GM12878 (cell line): ENCODE data around the gene BPGM. TPM values are rescaled to one million over a fixed set of nuclear protein-coding genes. Genes with fewer than 3 reads are reported as not detected.

Experiments used
- ATAC-seq: fragments of 200-7000 bp; cut with Tn5 transposase; 3 replicates; pipeline ENCODE4 v1.9.1; 2020; ENCODE audit warnings: mild to moderate bottlenecking, moderate library complexity
- BruUV-seq: library from RNA; stranded (reverse); fragments of 400-500 nt; replicated peaks from 2 replicates; lab custom pipeline; 2021; lab: Mats Ljungman, UMichigan
- CTCF ChIA-PET: fragments of 300-600 bp; sonication (Branson Sonifier 250); formaldehyde crosslinking; extraction: SDS; loops from one replicate; lab custom pipeline; 2021; ENCODE audit warnings: inconsistent platforms; lab: Yijun Ruan, JAX
- POLR2A ChIA-PET: fragments of 350-600 bp; formaldehyde crosslinking; extraction: SDS; loops from one replicate; lab custom pipeline; 2021; ENCODE audit warnings: inconsistent platforms; lab: Charles Lee
- RAD21 ChIA-PET: fragments of 300-600 bp; sonication (Branson Sonifier 250); formaldehyde crosslinking; loops from one replicate; lab custom pipeline; 2023; ENCODE audit warnings: antibody characterized with exemption; ENCODE audit not compliant: unreplicated experiment; lab: Charles Lee
- SMC1A ChIA-PET: fragments of 300-600 bp; sonication (Branson Sonifier 250); formaldehyde crosslinking; loops from one replicate; lab custom pipeline; 2023; ENCODE audit not compliant: unreplicated experiment, uncharacterized antibody; lab: Charles Lee
- DNase-seq: peaks from one replicate; pipeline ENCODE4 v3.0.0-alpha.2; 2011; ENCODE audit warnings: low read depth, low spot score
- FAIRE-seq: peaks from 3 replicates; lab custom pipeline; 2011; peaks lifted over from hg19 to GRCh38; lab: Jason Lieb, UNC
- H2AFZ ChIP-seq: 2 replicates; pipeline ENCODE4 v1.6.0; 2011; ENCODE audit warnings: low read depth, low read length, control low read depth; ENCODE audit not compliant: control insufficient read depth
- H3K27ac ChIP-seq: 2 replicates; pipeline ENCODE4 v1.5.1; 2011; ENCODE audit warnings: control low read depth; ENCODE audit not compliant: control insufficient read depth, insufficient read depth
- H3K27me3 ChIP-seq, 2 experiments: replicated peaks in 1 of 2; 2 replicates each; pipeline versions ENCODE4 v1.6.0 to v1.6.1; 2011; ENCODE audit warnings: low read length in 1 of 2; ENCODE audit not compliant: control insufficient read depth in 2 of 2, insufficient read depth in 2 of 2
- H3K36me3 ChIP-seq, 2 experiments: 2 replicates each; pipeline ENCODE4 v1.5.1; 2011; ENCODE audit warnings: low read length in 1 of 2; ENCODE audit not compliant: control insufficient read depth in 2 of 2, insufficient read depth in 2 of 2
- H3K4me1 ChIP-seq: 2 replicates; pipeline ENCODE4 v1.6.1; 2011; ENCODE audit warnings: mild to moderate bottlenecking, low read length, moderate library complexity, mixed read lengths; ENCODE audit not compliant: control insufficient read depth, insufficient read depth
- H3K4me2 ChIP-seq: 2 replicates; pipeline ENCODE4 v1.6.0; 2011; ENCODE audit warnings: control low read depth; ENCODE audit not compliant: control insufficient read depth, insufficient read depth
- H3K4me3 ChIP-seq: fragments of 200-600 bp; sonication (generic); 2 replicates; pipeline ENCODE4 v1.5.1; 2016
- H3K79me2 ChIP-seq: 2 replicates; pipeline ENCODE4 v1.6.0; 2011; ENCODE audit warnings: low read length; ENCODE audit not compliant: control insufficient read depth, insufficient read depth
- H3K9ac ChIP-seq: 2 replicates; pipeline ENCODE4 v1.8.0; 2011; ENCODE audit warnings: low read length, control low read depth, mixed read lengths; ENCODE audit not compliant: control insufficient read depth, insufficient read depth
- H3K9me3 ChIP-seq: replicated peaks from 3 replicates; pipeline ENCODE4 v1.5.1; 2011; ENCODE audit warnings: mild to moderate bottlenecking, low read length; ENCODE audit not compliant: control insufficient read depth, insufficient read depth
- H4K20me1 ChIP-seq: 2 replicates; pipeline ENCODE4 v1.6.0; 2011; ENCODE audit not compliant: control insufficient read depth, insufficient read depth
- ASH2L ChIP-seq: fragments of 300-600, 200-600 bp; sonication (generic); IDR thresholded peaks from 2 replicates; pipeline ENCODE4 v1.6.1; 2017; ENCODE audit warnings: low read depth, mild to moderate bottlenecking, borderline replicate concordance
- BCL11A ChIP-seq: IDR thresholded peaks from 2 replicates; pipeline ENCODE4 v1.6.1; 2011; ENCODE audit warnings: low read depth, low read length
- BHLHE40 ChIP-seq, 2 experiments: fragments of 450-650 bp in 1 of 2; IDR thresholded peaks; 2 replicates each; pipeline ENCODE4 v1.6.1; 2011 to 2017; ENCODE audit warnings: low read depth in 2 of 2, borderline replicate concordance in 1 of 2, improper control_type of control experiment in 1 of 2, low read length in 1 of 2, mild to moderate bottlenecking in 1 of 2
- CHD2 ChIP-seq: IDR thresholded peaks from 2 replicates; pipeline ENCODE4 v1.6.1; 2011; ENCODE audit warnings: low read depth, low read length, improper control_type of control experiment, borderline replicate concordance
- CHD4 ChIP-seq: fragments of 200-600 bp; sonication (generic); IDR thresholded peaks from 2 replicates; pipeline ENCODE4 v1.6.1; 2016; ENCODE audit warnings: mild to moderate bottlenecking
- EED ChIP-seq: sonication (generic); IDR thresholded peaks from 2 replicates; pipeline ENCODE4 v1.6.1; 2016; ENCODE audit warnings: antibody characterized with exemption, low read depth
- EP300 ChIP-seq, 2 experiments: fragments of 150-350 bp in 1 of 2; IDR thresholded peaks; 2 replicates each; pipeline ENCODE4 v1.6.1; 2011 to 2012; ENCODE audit warnings: low read depth in 2 of 2, low read length in 2 of 2, borderline replicate concordance in 1 of 2, improper control_type of control experiment in 1 of 2, inconsistent platforms in 1 of 2; ENCODE audit not compliant: control insufficient read depth in 1 of 2
- HDGF ChIP-seq: fragments of 450-650 bp; IDR thresholded peaks from 2 replicates; pipeline ENCODE4 v1.6.1; 2016; ENCODE audit warnings: antibody characterized with exemption
- IKZF2 ChIP-seq, 2 experiments: fragments of 450-650 bp; IDR thresholded peaks; 2 replicates each; pipeline ENCODE4 v1.6.1; 2017; ENCODE audit warnings: mild to moderate bottlenecking in 2 of 2, moderate library complexity in 2 of 2
- MTA3 ChIP-seq: IDR thresholded peaks from 2 replicates; pipeline ENCODE4 v1.6.1; 2012; ENCODE audit warnings: low read length, inconsistent platforms, borderline replicate concordance
- SREBF1 ChIP-seq: IDR thresholded peaks from 2 replicates; pipeline ENCODE4 v1.6.1; 2012; ENCODE audit warnings: mild to moderate bottlenecking, low read length
- TBL1XR1 ChIP-seq: IDR thresholded peaks from 2 replicates; pipeline ENCODE4 v1.6.1; 2012; ENCODE audit warnings: low read depth, low read length, improper control_type of control experiment
- WRNIP1 ChIP-seq: IDR thresholded peaks from 2 replicates; pipeline ENCODE4 v1.6.1; 2011; ENCODE audit warnings: low read depth, low read length, improper control_type of control experiment, borderline replicate concordance
- ZNF24 ChIP-seq: fragments of 450-650 bp; IDR thresholded peaks from 2 replicates; pipeline ENCODE4 v1.6.1; 2017; ENCODE audit warnings: antibody characterized with exemption, mild to moderate bottlenecking
- ZSCAN29 ChIP-seq: fragments of 450-650 bp; IDR thresholded peaks from 2 replicates; pipeline ENCODE4 v1.6.1; 2017; ENCODE audit warnings: mild to moderate bottlenecking, moderate library complexity
- ZZZ3 ChIP-seq: IDR thresholded peaks from 2 replicates; pipeline ENCODE4 v1.6.1; 2011; ENCODE audit warnings: low read depth; ENCODE audit not compliant: control insufficient read depth, insufficient read length
- WGBS: methylation state at CpG from one replicate; pipeline ENCODE4 v1.1.6; 2016; ENCODE audit warnings: low lambda C conversion rate; ENCODE audit not compliant: insufficient replicate concordance, insufficient coverage; ENCODE audit errors: missing lambda C conversion rate; 5-methylcytosine and 5-hydroxymethylcytosine counted together
- in situ Hi-C: fragments of 300-500 bp; cut with MboI; formaldehyde crosslinking; loops from 9 replicates; pipeline ENCODE4 v1.14.3; 2018; ENCODE audit warnings: mixed read lengths
- intact Hi-C: fragments of 100-400 bp; cut with micrococcal nuclease; formaldehyde crosslinking; loops from one replicate; pipeline ENCODE4 v1.14.2; 2022; ENCODE audit not compliant: unreplicated experiment
- polyA plus RNA-seq, 11 experiments: library from polyadenylated mRNA; depleted of rRNA in 4 of 11; unstranded in 6 of 11; stranded (reverse) in 5 of 11; fragments of >200 nt; fragmentation: Nextera tagmentation in 4 of 11; fragmentation: Illumina TruSeq in 1 of 11; extraction: Ambion mirVana in 4 of 11; extraction: Trizol in 1 of 11; gene quantifications; 1 replicate in 1 of 11; 2 replicates in 10 of 11; pipeline versions ENCODE4 v1.2.1 to v1.2.3, GENCODE V29; 2011 to 2016; ENCODE audit warnings: inconsistent platforms in 2 of 11, missing spikeins in 2 of 11, low read depth in 1 of 11
- total RNA-seq, 4 experiments: library from RNA; depleted of rRNA in 3 of 4; stranded (reverse); fragments of >200 nt in 3 of 4; fragmentation: Illumina TruSeq in 1 of 4; extraction: Trizol in 1 of 4; gene quantifications; 2 replicates each; pipeline versions ENCODE4 v1.2.1 to v1.2.3, GENCODE V29; 2013 to 2021
- TF ChIP-seq, protein P1 (sequence below): fragments of 450-650 bp; IDR thresholded peaks from 2 replicates; pipeline ENCODE4 v1.6.1; 2017; ENCODE audit warnings: mild to moderate bottlenecking, low read depth, inconsistent platforms; ENCODE audit not compliant: poor library complexity, severe bottlenecking
- TF ChIP-seq, protein P2 (sequence below): fragments of 450-650 bp; IDR thresholded peaks from 2 replicates; pipeline ENCODE4 v1.6.1; 2017; ENCODE audit warnings: low read depth, mild to moderate bottlenecking, moderate library complexity
- TF ChIP-seq, protein P3 (sequence below): fragments of 450-650 bp; IDR thresholded peaks from 2 replicates; pipeline ENCODE4 v1.6.1; 2017; ENCODE audit warnings: mild to moderate bottlenecking

BPGM gene
- total and polyA plus RNA-seq, 10 of the 15 experiments (the other 5 are each of a cell fraction or from before 2014, with no cell fraction given): 9.0 to 20.1 (median 15.2) TPM

DNA sequence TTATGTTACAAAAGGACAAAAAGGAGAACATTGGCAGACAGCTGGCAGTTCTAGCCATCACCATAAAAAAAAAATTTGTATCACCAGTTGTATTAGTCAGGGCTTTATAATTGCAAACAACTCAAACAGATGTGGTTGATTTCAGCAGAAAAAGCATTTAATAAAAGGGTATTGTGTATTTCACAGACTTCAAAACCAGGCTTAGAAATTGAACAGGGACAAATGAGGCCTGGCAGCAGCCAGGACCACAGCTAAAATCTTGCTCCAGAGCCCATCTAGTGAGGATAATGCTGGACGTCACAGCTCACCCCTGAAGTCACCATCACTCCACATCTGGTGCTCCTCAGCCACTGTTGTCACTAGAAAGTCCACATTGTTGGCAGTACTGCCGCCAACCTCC is 79.9 kb downstream of the BPGM start (continued):
- TF ChIP-seq EP300 (IDR thresholded peaks at IDR 0.05; ENCODE audit: borderline replicate concordance in 1 of 2, control insufficient read depth in 1 of 2, low read depth in 2 of 2, low read length in 2 of 2) (no peak), HDGF (no peak), IKZF2 (IDR thresholded peaks at IDR 0.05) (no peak)
- TF ChIP-seq, protein P1, sequence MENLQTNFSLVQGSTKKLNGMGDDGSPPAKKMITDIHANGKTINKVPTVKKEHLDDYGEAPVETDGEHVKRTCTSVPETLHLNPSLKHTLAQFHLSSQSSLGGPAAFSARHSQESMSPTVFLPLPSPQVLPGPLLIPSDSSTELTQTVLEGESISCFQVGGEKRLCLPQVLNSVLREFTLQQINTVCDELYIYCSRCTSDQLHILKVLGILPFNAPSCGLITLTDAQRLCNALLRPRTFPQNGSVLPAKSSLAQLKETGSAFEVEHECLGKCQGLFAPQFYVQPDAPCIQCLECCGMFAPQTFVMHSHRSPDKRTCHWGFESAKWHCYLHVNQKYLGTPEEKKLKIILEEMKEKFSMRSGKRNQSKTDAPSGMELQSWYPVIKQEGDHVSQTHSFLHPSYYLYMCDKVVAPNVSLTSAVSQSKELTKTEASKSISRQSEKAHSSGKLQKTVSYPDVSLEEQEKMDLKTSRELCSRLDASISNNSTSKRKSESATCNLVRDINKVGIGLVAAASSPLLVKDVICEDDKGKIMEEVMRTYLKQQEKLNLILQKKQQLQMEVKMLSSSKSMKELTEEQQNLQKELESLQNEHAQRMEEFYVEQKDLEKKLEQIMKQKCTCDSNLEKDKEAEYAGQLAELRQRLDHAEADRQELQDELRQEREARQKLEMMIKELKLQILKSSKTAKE: no peak

DNA sequence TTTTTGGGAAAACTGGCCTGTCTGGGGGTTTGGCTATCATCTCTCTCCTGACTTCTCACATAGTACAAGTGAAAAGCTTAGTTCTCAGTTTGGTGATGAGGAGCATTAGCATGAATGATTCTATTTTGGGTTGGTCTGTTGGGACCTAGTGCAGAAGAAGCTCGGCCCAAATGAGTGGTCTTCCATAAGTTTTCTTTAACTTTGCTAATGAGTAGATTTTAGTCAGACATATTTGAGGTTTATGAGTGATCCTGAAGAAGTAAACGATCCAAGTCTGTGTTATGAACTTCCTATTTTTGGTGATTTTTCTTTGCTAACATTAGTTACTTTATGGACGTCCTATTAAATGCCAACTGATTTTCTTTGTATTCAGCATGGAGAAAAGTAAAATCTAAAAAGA is 81.1 kb downstream of the BPGM start:
- Histone ChIP-seq H3K27me3 (no peaks in the 10 kb centered on the region; a peak in 1 of 4 replicates), H3K4me2 (no peak overlapping the region), H3K36me3 (no peaks in the 10 kb centered on the region), H4K20me1 (no peaks in the 10 kb centered on the region), H3K9ac (no peak overlapping the region), H3K79me2 (no peaks in the 10 kb centered on the region), H3K4me3 (no peak overlapping the region), H2AFZ (no peak overlapping the region), H3K9me3 (no peaks in the 10 kb centered on the region), H3K4me1 (no peaks in the 10 kb centered on the region), H3K27ac (no peak overlapping the region)
- DNase-seq (no peak), ATAC-seq (no peak), FAIRE-seq (no peak)
- ChIA-PET RAD21 (no interaction called here), POLR2A (no interaction called here), SMC1A (interaction anchor here (1.3 to 2.5 kb wide), 5 partner anchors 10 to 226 kb away, joined by 3 to 8 read pairs (median 4); no protein-coding TSS in a partner anchor), CTCF (interaction anchor here (0.6 to 7.7 kb wide), 7 partner anchors 17 to 553 kb away, joined by 3 to 60 read pairs (median 6); no protein-coding TSS in a partner anchor)
- intact Hi-C loops (loop anchor here (5.0 kb wide), 1 partner anchor 40 kb away; no protein-coding TSS in a partner anchor), in situ Hi-C loops (no loop called here)
- WGBS: 30% methylated on average over 3 of the region's 3 CpGs
- no TSS peak for BruUV-seq
- TF ChIP-seq BHLHE40 (IDR thresholded peaks at IDR 0.05; ENCODE audit: borderline replicate concordance in 1 of 2, low read depth in 2 of 2, low read length in 1 of 2) (no peak), MTA3 (no peak), CHD2 (no peak), ZZZ3 (no peak), ZSCAN29 (no peak), EP300 (IDR thresholded peaks at IDR 0.05; ENCODE audit: borderline replicate concordance in 1 of 2, control insufficient read depth in 1 of 2, low read depth in 2 of 2, low read length in 2 of 2) (no peak), WRNIP1 (no peak), CHD4 (no peak), EED (no peak), ZNF24 (no peak), ASH2L (no peak), TBL1XR1 (no peak), SREBF1 (no peak), BCL11A (no peak)
- TF ChIP-seq, protein P2, sequence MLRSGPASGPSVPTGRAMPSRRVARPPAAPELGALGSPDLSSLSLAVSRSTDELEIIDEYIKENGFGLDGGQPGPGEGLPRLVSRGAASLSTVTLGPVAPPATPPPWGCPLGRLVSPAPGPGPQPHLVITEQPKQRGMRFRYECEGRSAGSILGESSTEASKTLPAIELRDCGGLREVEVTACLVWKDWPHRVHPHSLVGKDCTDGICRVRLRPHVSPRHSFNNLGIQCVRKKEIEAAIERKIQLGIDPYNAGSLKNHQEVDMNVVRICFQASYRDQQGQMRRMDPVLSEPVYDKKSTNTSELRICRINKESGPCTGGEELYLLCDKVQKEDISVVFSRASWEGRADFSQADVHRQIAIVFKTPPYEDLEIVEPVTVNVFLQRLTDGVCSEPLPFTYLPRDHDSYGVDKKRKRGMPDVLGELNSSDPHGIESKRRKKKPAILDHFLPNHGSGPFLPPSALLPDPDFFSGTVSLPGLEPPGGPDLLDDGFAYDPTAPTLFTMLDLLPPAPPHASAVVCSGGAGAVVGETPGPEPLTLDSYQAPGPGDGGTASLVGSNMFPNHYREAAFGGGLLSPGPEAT: no peak
- TF ChIP-seq, protein P3, sequence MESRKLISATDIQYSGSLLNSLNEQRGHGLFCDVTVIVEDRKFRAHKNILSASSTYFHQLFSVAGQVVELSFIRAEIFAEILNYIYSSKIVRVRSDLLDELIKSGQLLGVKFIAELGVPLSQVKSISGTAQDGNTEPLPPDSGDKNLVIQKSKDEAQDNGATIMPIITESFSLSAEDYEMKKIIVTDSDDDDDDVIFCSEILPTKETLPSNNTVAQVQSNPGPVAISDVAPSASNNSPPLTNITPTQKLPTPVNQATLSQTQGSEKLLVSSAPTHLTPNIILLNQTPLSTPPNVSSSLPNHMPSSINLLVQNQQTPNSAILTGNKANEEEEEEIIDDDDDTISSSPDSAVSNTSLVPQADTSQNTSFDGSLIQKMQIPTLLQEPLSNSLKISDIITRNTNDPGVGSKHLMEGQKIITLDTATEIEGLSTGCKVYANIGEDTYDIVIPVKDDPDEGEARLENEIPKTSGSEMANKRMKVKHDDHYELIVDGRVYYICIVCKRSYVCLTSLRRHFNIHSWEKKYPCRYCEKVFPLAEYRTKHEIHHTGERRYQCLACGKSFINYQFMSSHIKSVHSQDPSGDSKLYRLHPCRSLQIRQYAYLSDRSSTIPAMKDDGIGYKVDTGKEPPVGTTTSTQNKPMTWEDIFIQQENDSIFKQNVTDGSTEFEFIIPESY: no peak
